HCT116 (cell line): Measurements from ENCODE around the gene PRPF19. TPM values are rescaled to one million over a fixed set of nuclear protein-coding genes. Genes with fewer than 3 reads are reported as not detected.

Source experiments
- ATAC-seq: fragments of 200-7000 bp; cut with Tn5 transposase; 2 replicates; pipeline ENCODE4 v1.9.1; 2020; ENCODE audit warnings: mild to moderate bottlenecking, moderate library complexity
- BruUV-seq: library from RNA; stranded (reverse); fragments of 400-500 nt; replicated peaks from 2 replicates; lab custom pipeline; 2021; lab: Mats Ljungman, UMichigan
- CTCF ChIA-PET: fragments of 300-600 bp; sonication (Branson Sonifier 250); formaldehyde crosslinking; loops from one replicate; lab custom pipeline; 2021; ENCODE audit warnings: antibody characterized with exemption; lab: Charles Lee
- POLR2A ChIA-PET: fragments of 300-600, 350-600 bp; sonication (Branson Sonifier 250); formaldehyde crosslinking; loops from one replicate; lab custom pipeline; 2021; ENCODE audit warnings: antibody characterized with exemption; lab: Charles Lee
- RAD21 ChIA-PET, 2 experiments: fragments of 300-600 bp; sonication (Branson Sonifier 250); formaldehyde crosslinking; loops; one replicate each; lab custom pipeline; 2023; ENCODE audit warnings: low total read pairs in 2 of 2; ENCODE audit not compliant: uncharacterized antibody in 2 of 2, unreplicated experiment in 2 of 2, low non-redundant PET in 1 of 2; lab: Charles Lee
- DNase-seq: peaks from one replicate; pipeline ENCODE4 v3.0.0-alpha.2; 2010; ENCODE audit warnings: low read depth, low spot score
- H2AFZ ChIP-seq: fragments of 200-600 bp; shearing (Covaris generic), sonication (generic); 2 replicates; pipeline ENCODE4 v1.6.1; 2017; ENCODE audit warnings: low read depth, mixed run types, mixed read lengths, antibody characterized with exemption, low read length; ENCODE audit not compliant: poor library complexity, severe bottlenecking
- H3K27ac ChIP-seq: 2 replicates; pipeline ENCODE4 v1.5.1; 2012; ENCODE audit warnings: low read depth, low read length
- H3K27me3 ChIP-seq: fragments of 200-600 bp; sonication (generic); 2 replicates; pipeline ENCODE4 v1.6.1; 2016; ENCODE audit warnings: mixed run types, low read length, mixed read lengths; ENCODE audit not compliant: insufficient read depth
- H3K36me3 ChIP-seq, 2 experiments: fragments of 200-500 bp in 1 of 2; fragments of 200-600 bp in 1 of 2; sonication (Bioruptor generic) in 1 of 2; sonication (generic) in 1 of 2; 2 replicates each; pipeline versions ENCODE4 v1.5.1 to v1.6.1; 2014 to 2016; ENCODE audit warnings: low read length in 2 of 2, inconsistent platforms in 1 of 2, mixed read lengths in 1 of 2, mixed run types in 1 of 2; ENCODE audit not compliant: insufficient read depth in 2 of 2, control insufficient read depth in 1 of 2
- H3K4me1 ChIP-seq, 2 experiments: fragments of 200-600 bp in 1 of 2; sonication (generic) in 1 of 2; 2 replicates each; pipeline versions ENCODE4 v1.5.1 to v1.6.1; 2012 to 2017; ENCODE audit warnings: low read length in 2 of 2, inconsistent platforms in 1 of 2, mild to moderate bottlenecking in 1 of 2, mixed read lengths in 1 of 2, mixed run types in 1 of 2, moderate library complexity in 1 of 2; ENCODE audit not compliant: insufficient read depth in 2 of 2, control insufficient read depth in 1 of 2
- H3K4me2 ChIP-seq: fragments of 200-600 bp; sonication (generic); 2 replicates; pipeline ENCODE4 v1.6.1; 2017; ENCODE audit warnings: mixed run types, low read length, mixed read lengths
- H3K4me3 ChIP-seq, 2 experiments: fragments of 200-600 bp in 1 of 2; sonication (generic) in 1 of 2; replicated peaks in 1 of 2; 2 replicates each; pipeline ENCODE4 v1.5.1; 2011 to 2016; ENCODE audit warnings: low read length in 2 of 2, control low read depth in 1 of 2, low read depth in 1 of 2, mild to moderate bottlenecking in 1 of 2, mixed read lengths in 1 of 2, mixed run types in 1 of 2
- H3K79me2 ChIP-seq: fragments of 200-600 bp; sonication (generic); 2 replicates; pipeline ENCODE4 v1.6.1; 2017; ENCODE audit warnings: mild to moderate bottlenecking, mixed run types, low read length, moderate library complexity, mixed read lengths; ENCODE audit not compliant: insufficient read depth
- H3K9ac ChIP-seq: fragments of 200-600 bp; sonication (generic); 2 replicates; pipeline ENCODE4 v1.6.1; 2016; ENCODE audit warnings: low read length, mixed read lengths
- H3K9me2 ChIP-seq: fragments of 200-600 bp; sonication (generic), shearing (Covaris generic); 2 replicates; pipeline ENCODE4 v1.6.1; 2017; ENCODE audit warnings: mixed run types, mild to moderate bottlenecking, moderate library complexity; ENCODE audit not compliant: insufficient read depth
- H3K9me3 ChIP-seq, 2 experiments: fragments of 200-500 bp in 1 of 2; fragments of 200-600 bp in 1 of 2; sonication (Bioruptor generic) in 1 of 2; sonication (generic) in 1 of 2; 2 replicates each; pipeline ENCODE4 v1.6.1; 2014 to 2017; ENCODE audit warnings: low read length in 2 of 2, mixed read lengths in 2 of 2, inconsistent platforms in 1 of 2, low read depth in 1 of 2, mild to moderate bottlenecking in 1 of 2, mixed run types in 1 of 2, moderate library complexity in 1 of 2; ENCODE audit not compliant: control insufficient read depth in 1 of 2, insufficient read depth in 1 of 2
- H4K20me1 ChIP-seq: fragments of 200-600 bp; sonication (generic), shearing (Covaris generic); 2 replicates; pipeline ENCODE4 v1.6.1; 2017; ENCODE audit warnings: mixed run types, mild to moderate bottlenecking, moderate library complexity; ENCODE audit not compliant: insufficient read depth
- EGR1 ChIP-seq: IDR thresholded peaks from 2 replicates; pipeline ENCODE4 v1.6.1; 2012; ENCODE audit warnings: low read depth
- EZH2phosphoT487 ChIP-seq: fragments of 200-600 bp; IDR thresholded peaks from 2 replicates; pipeline ENCODE4 v1.6.1; 2018; ENCODE audit warnings: antibody characterized with exemption, borderline replicate concordance
- POLR2A ChIP-seq: IDR thresholded peaks from 2 replicates; pipeline ENCODE4 v1.7.0; 2011; ENCODE audit warnings: borderline replicate concordance; ENCODE audit not compliant: insufficient read depth, insufficient read length; ENCODE audit errors: extremely low read depth
- SP1 ChIP-seq: IDR thresholded peaks from 2 replicates; pipeline ENCODE4 v1.6.1; 2012; ENCODE audit warnings: low read depth
- SRF ChIP-seq: IDR thresholded peaks from 2 replicates; pipeline ENCODE4 v1.6.1; 2012; ENCODE audit warnings: low read depth
- ZFX ChIP-seq: fragments of 450-650 bp; IDR thresholded peaks from 2 replicates; pipeline ENCODE4 v1.6.1; 2017
- ZNF274 ChIP-seq: fragments of 200-500 bp; sonication (Bioruptor generic); IDR thresholded peaks from 2 replicates; pipeline ENCODE4 v1.6.1; 2014; ENCODE audit warnings: mild to moderate bottlenecking, low read depth, low read length, inconsistent platforms
- intact Hi-C: fragments of 100-400 bp; cut with micrococcal nuclease; formaldehyde crosslinking; loops from 2 replicates; pipeline ENCODE4 v1.10.0; 2022
- total RNA-seq: library from RNA; stranded (reverse); gene quantifications from one replicate; pipeline ENCODE4 v1.2.1, GENCODE V29; 2021; ENCODE audit not compliant: unreplicated experiment
- TF ChIP-seq, protein P1 (sequence below): IDR thresholded peaks from 2 replicates; pipeline ENCODE4 v1.6.1; 2012
- TF ChIP-seq, protein P2 (sequence below), 3 experiments: fragments of 200-600 bp in 1 of 3; sonication (generic) in 1 of 3; IDR thresholded peaks in 2 of 3; conservative IDR thresholded peaks in 1 of 3; 2 replicates each; pipeline ENCODE4 v1.5.1; 2012 to 2017; ENCODE audit warnings: low read depth in 2 of 3, low read length in 2 of 3, antibody characterized with exemption in 1 of 3, borderline replicate concordance in 1 of 3, control low read depth in 1 of 3, mild to moderate bottlenecking in 1 of 3, mixed read lengths in 1 of 3, mixed run types in 1 of 3, moderate library complexity in 1 of 3; ENCODE audit not compliant: insufficient read depth in 1 of 3

PRPF19 gene
- total RNA-seq, 1 experiment from 2014 or later = 156 TPM

DNA sequence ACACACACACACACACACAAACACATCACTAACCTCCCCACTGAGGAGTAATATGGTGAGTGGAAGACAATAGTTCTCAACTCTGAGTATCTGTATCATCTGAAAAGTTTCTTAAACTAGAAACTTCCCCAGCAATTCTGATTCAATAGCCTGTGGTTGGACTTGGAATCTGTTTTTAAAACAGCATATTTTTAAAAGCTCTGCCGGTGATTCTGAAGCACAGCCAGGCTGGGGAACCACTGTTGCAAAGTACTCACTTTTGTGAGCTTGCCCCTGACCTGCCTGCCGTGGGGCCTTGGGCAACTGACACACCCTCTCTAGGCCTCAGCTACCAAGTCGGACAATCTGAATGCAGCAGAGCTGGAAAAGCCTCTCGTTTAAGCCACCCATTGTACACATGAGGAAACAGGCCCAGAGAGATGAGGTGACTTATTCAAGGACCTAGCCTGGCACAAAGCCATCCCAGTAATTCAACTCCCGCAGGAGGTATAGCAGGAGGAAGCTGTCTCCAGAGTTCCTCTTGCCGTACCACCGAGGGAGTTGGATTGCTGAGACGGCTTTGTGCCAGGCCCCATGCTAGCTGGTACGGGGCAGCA, 36.7 kb upstream of the PRPF19 start:
- no peak for ATAC-seq
- Histone ChIP-seq H3K79me2 (no peaks in the 10 kb centered on the region), H3K9ac (no peak overlapping the region), H4K20me1 (no peaks in the 10 kb centered on the region), H3K4me3 (no peak overlapping the region), H3K4me2 (no peak overlapping the region), H3K9me3 (no peaks in the 10 kb centered on the region), H2AFZ (no peak overlapping the region), H3K9me2 (no peaks in the 10 kb centered on the region), H3K36me3 (no peaks in the 10 kb centered on the region), H3K27ac (no peak overlapping the region)
- CTCF ChIA-PET = no interaction called here
- RAD21 ChIA-PET = no interaction called here
- intact Hi-C loops = no loop called here
- TF ChIP-seq ZFX (no peak), SP1 (no peak), EGR1 (no peak), SRF (no peak), EZH2phosphoT487 (no peak), ZNF274 (no peak), POLR2A (no peak)
- TF ChIP-seq, protein P1, sequence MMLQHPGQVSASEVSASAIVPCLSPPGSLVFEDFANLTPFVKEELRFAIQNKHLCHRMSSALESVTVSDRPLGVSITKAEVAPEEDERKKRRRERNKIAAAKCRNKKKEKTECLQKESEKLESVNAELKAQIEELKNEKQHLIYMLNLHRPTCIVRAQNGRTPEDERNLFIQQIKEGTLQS = no peak
- TF ChIP-seq, protein P2, sequence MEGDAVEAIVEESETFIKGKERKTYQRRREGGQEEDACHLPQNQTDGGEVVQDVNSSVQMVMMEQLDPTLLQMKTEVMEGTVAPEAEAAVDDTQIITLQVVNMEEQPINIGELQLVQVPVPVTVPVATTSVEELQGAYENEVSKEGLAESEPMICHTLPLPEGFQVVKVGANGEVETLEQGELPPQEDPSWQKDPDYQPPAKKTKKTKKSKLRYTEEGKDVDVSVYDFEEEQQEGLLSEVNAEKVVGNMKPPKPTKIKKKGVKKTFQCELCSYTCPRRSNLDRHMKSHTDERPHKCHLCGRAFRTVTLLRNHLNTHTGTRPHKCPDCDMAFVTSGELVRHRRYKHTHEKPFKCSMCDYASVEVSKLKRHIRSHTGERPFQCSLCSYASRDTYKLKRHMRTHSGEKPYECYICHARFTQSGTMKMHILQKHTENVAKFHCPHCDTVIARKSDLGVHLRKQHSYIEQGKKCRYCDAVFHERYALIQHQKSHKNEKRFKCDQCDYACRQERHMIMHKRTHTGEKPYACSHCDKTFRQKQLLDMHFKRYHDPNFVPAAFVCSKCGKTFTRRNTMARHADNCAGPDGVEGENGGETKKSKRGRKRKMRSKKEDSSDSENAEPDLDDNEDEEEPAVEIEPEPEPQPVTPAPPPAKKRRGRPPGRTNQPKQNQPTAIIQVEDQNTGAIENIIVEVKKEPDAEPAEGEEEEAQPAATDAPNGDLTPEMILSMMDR (IDR thresholded peaks at IDR 0.05 in 2 of 3, conservative IDR thresholded peaks at IDR 0.05 in 1 of 3; ENCODE audit: borderline replicate concordance in 1 of 3, insufficient read depth in 1 of 3, low read depth in 2 of 3, low read length in 2 of 3) = no peak
- TF ChIP-seq, all 23 proteins: peak for 0
- BruUV-seq = no TSS peak
- no peak for DNase-seq
- H3K27me3 ChIP-seq = 0 out of 2 replicates have a peak, but pooled peaks cover 11% of the 10 kb centered on the region
- H3K4me1 ChIP-seq = no peaks in the 10 kb centered on the region
- POLR2A ChIA-PET = no interaction called here
